ENCODE measurements around the gene CREB5.

- TF ChIP-seq, protein P1, sequence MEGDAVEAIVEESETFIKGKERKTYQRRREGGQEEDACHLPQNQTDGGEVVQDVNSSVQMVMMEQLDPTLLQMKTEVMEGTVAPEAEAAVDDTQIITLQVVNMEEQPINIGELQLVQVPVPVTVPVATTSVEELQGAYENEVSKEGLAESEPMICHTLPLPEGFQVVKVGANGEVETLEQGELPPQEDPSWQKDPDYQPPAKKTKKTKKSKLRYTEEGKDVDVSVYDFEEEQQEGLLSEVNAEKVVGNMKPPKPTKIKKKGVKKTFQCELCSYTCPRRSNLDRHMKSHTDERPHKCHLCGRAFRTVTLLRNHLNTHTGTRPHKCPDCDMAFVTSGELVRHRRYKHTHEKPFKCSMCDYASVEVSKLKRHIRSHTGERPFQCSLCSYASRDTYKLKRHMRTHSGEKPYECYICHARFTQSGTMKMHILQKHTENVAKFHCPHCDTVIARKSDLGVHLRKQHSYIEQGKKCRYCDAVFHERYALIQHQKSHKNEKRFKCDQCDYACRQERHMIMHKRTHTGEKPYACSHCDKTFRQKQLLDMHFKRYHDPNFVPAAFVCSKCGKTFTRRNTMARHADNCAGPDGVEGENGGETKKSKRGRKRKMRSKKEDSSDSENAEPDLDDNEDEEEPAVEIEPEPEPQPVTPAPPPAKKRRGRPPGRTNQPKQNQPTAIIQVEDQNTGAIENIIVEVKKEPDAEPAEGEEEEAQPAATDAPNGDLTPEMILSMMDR (IDR thresholded peaks at IDR 0.05): peak in 3 of 4 experiments; percentile 58 to 80 (median 75)
- no peak for TF ChIP-seq POLR2A (IDR thresholded peaks at IDR 0.05)
These were observed 123.9 kb downstream of the CREB5 start for GRCh38 chr7:28536259-28536658.
